Breast epithelium (tissue), 3 donors: Measurements from ENCODE around the gene FRMD4A.

ENCODE experiments used
- CTCF ChIP-seq, 3 donors: fragments of 450-650 bp; IDR thresholded peaks; one replicate each; pipeline ENCODE4 v1.5.1; 2016 to 2017; ENCODE audit warnings: antibody characterized with exemption in 3 of 3, mild to moderate bottlenecking in 3 of 3, moderate library complexity in 3 of 3
- POLR2AphosphoS5 ChIP-seq, 3 donors: sonication (generic); formaldehyde crosslinking; IDR thresholded peaks; one replicate each; pipeline ENCODE4 v1.6.1; 2017; ENCODE audit warnings: antibody characterized with exemption in 3 of 3

GRCh38 chr10:14016011-14016536 is 314.6 kb downstream of the FRMD4A start:
- TF ChIP-seq POLR2AphosphoS5 (IDR thresholded peaks at IDR 0.05) (peak in 1 of 3 donors; percentile 51), CTCF (IDR thresholded peaks at IDR 0.05) (no peak)
